Lung (tissue), 12 donors: ENCODE results near the gene CAPN2. TPM values are rescaled to one million over a fixed set of nuclear protein-coding genes. Genes with fewer than 3 reads are reported as not detected.

Source experiments
- ATAC-seq: fragments of 200-7000 bp; cut with Tn5 transposase; one replicate; pipeline ENCODE4 v1.9.1; 2020; ENCODE audit warnings: moderate number of reproducible peaks; ENCODE audit not compliant: insufficient read depth, low FRiP score
- DNase-seq, 3 donors: peaks; one replicate each; pipeline ENCODE4 v3.0.0-alpha.2; 2013 to 2017
- H3K27ac ChIP-seq, 2 donors: one replicate each; pipeline ENCODE4 v1.5.1; 2013; ENCODE audit warnings: mild to moderate bottlenecking in 2 of 2, moderate library complexity in 2 of 2, control low read depth in 1 of 2, inconsistent platforms in 1 of 2, low read depth in 1 of 2, low read length in 1 of 2
- H3K27me3 ChIP-seq, 3 donors: one replicate each; pipeline ENCODE4 v1.5.1; 2013; ENCODE audit warnings: low read length in 2 of 3; ENCODE audit not compliant: control insufficient read depth in 3 of 3, insufficient read depth in 3 of 3
- H3K36me3 ChIP-seq, 4 donors: one replicate each; pipeline ENCODE4 v1.5.1; 2013; ENCODE audit warnings: low read length in 4 of 4, mild to moderate bottlenecking in 1 of 4, moderate library complexity in 1 of 4; ENCODE audit not compliant: control insufficient read depth in 4 of 4, insufficient read depth in 4 of 4
- H3K4me1 ChIP-seq, 5 donors: one replicate each; pipeline ENCODE4 v1.5.1; 2013; ENCODE audit warnings: low read length in 5 of 5, mild to moderate bottlenecking in 2 of 5, moderate library complexity in 1 of 5; ENCODE audit not compliant: control insufficient read depth in 5 of 5, insufficient read depth in 5 of 5
- H3K4me3 ChIP-seq: one replicate; pipeline ENCODE4 v1.5.1; 2013; ENCODE audit warnings: mild to moderate bottlenecking, control low read depth, moderate library complexity
- H3K9ac ChIP-seq, 2 donors: one replicate each; pipeline ENCODE4 v1.5.1; 2013; ENCODE audit warnings: low read length in 2 of 2, control low read depth in 1 of 2; ENCODE audit not compliant: insufficient read depth in 1 of 2
- H3K9me3 ChIP-seq, 4 donors: one replicate each; pipeline ENCODE4 v1.5.1; 2013; ENCODE audit warnings: low read length in 3 of 4, mild to moderate bottlenecking in 1 of 4, moderate library complexity in 1 of 4; ENCODE audit not compliant: control insufficient read depth in 4 of 4, insufficient read depth in 3 of 4
- CTCF ChIP-seq: IDR thresholded peaks from 2 replicates; pipeline ENCODE4 v1.5.1; 2012; ENCODE audit warnings: mild to moderate bottlenecking; ENCODE audit errors: control extremely low read depth, extremely low read depth
- WGBS, 2 donors: extraction: QIAGEN DNeasy Blood & Tissue Kit; methylation state at CpG; one replicate each; pipeline ENCODE4 v1.1.7; 2013; 5-methylcytosine and 5-hydroxymethylcytosine counted together
- polyA plus RNA-seq, 2 donors: library from polyadenylated mRNA; stranded (reverse); fragments of 200-250 nt; gene quantifications; one replicate each; pipeline ENCODE4 v1.2.1, GENCODE V29; 2013
- total RNA-seq, 2 donors: library from RNA; depleted of rRNA in 1 of 2; stranded (reverse); fragments of >200 nt in 1 of 2; gene quantifications; one replicate each; pipeline ENCODE4 v1.2.1, GENCODE V29; 2014 to 2021
- donor health status: control.
- donor health status: control.
- donor health status: Bipolar disorder and iron deficiency.
- donor health status: healthy.
- donor health status: DM: yes; HTN: yes; CAD: no.

The CAPN2 gene
- total and polyA plus RNA-seq, 4 donors = 144 to 353 (median 168) TPM

- 71 to 73% methylated on average over 2 of the region's 2 CpGs for WGBS, 2 donors
- Histone ChIP-seq H3K9ac (no peak overlapping the region), H3K9me3 (no peaks in the 10 kb centered on the region), H3K36me3 (peaks cover 4 to 16% (median 5%) of the 10 kb centered on the region in 4 donors), H3K27me3 (no peaks in the 10 kb centered on the region), H3K4me1 (peaks cover 0 to 7% (median 0%) of the 10 kb centered on the region in 5 donors), H3K27ac (peak overlapping the region in 1 of 2 donors; percentile 53), H3K4me3 (no peak overlapping the region)
- DNase-seq (no peak), ATAC-seq (no peak)
- TF ChIP-seq CTCF = no peak
These were observed 108.1 kb downstream of the CAPN2 start for GRCh38 chr1:223820515-223820858.

- no peak overlapping the region for H3K4me3 ChIP-seq
- H3K27me3 ChIP-seq = no peaks in the 10 kb centered on the region
- ATAC-seq (no peak), DNase-seq (no peak)
- peaks cover 0 to 10% (median 4%) of the 10 kb centered on the region in 5 donors for H3K4me1 ChIP-seq
- peaks cover 1 to 16% (median 5%) of the 10 kb centered on the region in 4 donors for H3K36me3 ChIP-seq
- no peak overlapping the region for H3K27ac ChIP-seq
- WGBS, 2 donors = 90 to 96% methylated on average over 11 of the region's 11 CpGs
- no peak for TF ChIP-seq CTCF
- H3K9ac ChIP-seq = no peak overlapping the region
- H3K9me3 ChIP-seq = no peaks in the 10 kb centered on the region
These were observed 108.6 kb downstream of the CAPN2 start for GRCh38 chr1:223820971-223821370.

GRCh38 chr1:223824287-223824686, 111.9 kb downstream of the CAPN2 start:
- H3K36me3 ChIP-seq = peaks cover 0 to 16% (median 5%) of the 10 kb centered on the region in 4 donors
- no peaks in the 10 kb centered on the region for H3K9me3 ChIP-seq
- DNase-seq (no peak), ATAC-seq (no peak)
- 89 to 96% methylated on average over 9 of the region's 9 CpGs for WGBS, 2 donors
- no peaks in the 10 kb centered on the region for H3K27me3 ChIP-seq
- peaks cover 0 to 16% (median 6%) of the 10 kb centered on the region in 5 donors for H3K4me1 ChIP-seq
- H3K27ac ChIP-seq = no peak overlapping the region
- no peak overlapping the region for H3K4me3 ChIP-seq
- H3K9ac ChIP-seq = no peak overlapping the region
- no peak for TF ChIP-seq CTCF

- no peaks in the 10 kb centered on the region for H3K27me3 ChIP-seq
- H3K9me3 ChIP-seq = no peaks in the 10 kb centered on the region
- DNase-seq (no peak), ATAC-seq (no peak)
- H3K27ac ChIP-seq = no peak overlapping the region
- peaks cover 0 to 13% (median 5%) of the 10 kb centered on the region in 4 donors for H3K36me3 ChIP-seq
- H3K9ac ChIP-seq = no peak overlapping the region
- 36 to 67% methylated on average over 4 of the region's 4 CpGs for WGBS, 2 donors
- no peak for TF ChIP-seq CTCF
- no peak overlapping the region for H3K4me3 ChIP-seq
- peaks cover 0 to 16% (median 6%) of the 10 kb centered on the region in 5 donors for H3K4me1 ChIP-seq
These were observed 112.4 kb downstream of the CAPN2 start for GRCh38 chr1:223824712-223825111.
